SJSA1 (cell line): Measurements from ENCODE around the gene TUBD1. TPM values are rescaled to one million over a fixed set of nuclear protein-coding genes. Genes with fewer than 3 reads are reported as not detected.
"Not testable (repeated sequence)": the region's sequence is repeated elsewhere in the genome, so short reads cannot be mapped to it uniquely, and the experiment has no call there.

Experiments used
- DNase-seq, 2 experiments: peaks; one replicate each; pipeline ENCODE4 v3.0.0-alpha.2; 2015 to 2020; ENCODE audit warnings: low spot score in 2 of 2, low read depth in 1 of 2
- H3K27ac ChIP-seq: fragments of 250-450 bp; sonication (Bioruptor Pico); 2 replicates; pipeline ENCODE4 v1.5.1; 2020; ENCODE audit warnings: mild to moderate bottlenecking, moderate library complexity
- H3K27me3 ChIP-seq: fragments of 250-450 bp; sonication (Bioruptor Pico); replicated peaks from 2 replicates; pipeline ENCODE4 v1.5.1; 2020; ENCODE audit warnings: mild to moderate bottlenecking, moderate library complexity
- H3K36me3 ChIP-seq: fragments of 250-450 bp; sonication (Bioruptor Pico); 2 replicates; pipeline ENCODE4 v1.5.1; 2020; ENCODE audit warnings: mild to moderate bottlenecking
- H3K4me1 ChIP-seq: fragments of 250-450 bp; sonication (Bioruptor Pico); replicated peaks from 2 replicates; pipeline ENCODE4 v1.6.1; 2021; ENCODE audit warnings: mild to moderate bottlenecking
- H3K4me3 ChIP-seq: fragments of 250-450 bp; sonication (Bioruptor Pico); 2 replicates; pipeline ENCODE4 v1.5.1; 2020; ENCODE audit warnings: mild to moderate bottlenecking
- H3K9me3 ChIP-seq: fragments of 250-450 bp; sonication (Bioruptor Pico); replicated peaks from 2 replicates; pipeline ENCODE4 v1.5.1; 2020; ENCODE audit warnings: mild to moderate bottlenecking
- total RNA-seq: library from RNA; depleted of rRNA; stranded (reverse); fragments of >200 nt; shearing (Covaris generic); gene quantifications from 2 replicates; pipeline ENCODE4 v1.2.3, GENCODE V29; 2014

TUBD1 gene
- total RNA-seq, 1 experiment from 2014 or later = 12.7 TPM

- Histone ChIP-seq H3K27me3 (no peaks in the 10 kb centered on the region), H3K4me1 (peaks cover 53% of the 10 kb centered on the region), H3K9me3 (no peaks in the 10 kb centered on the region), H3K4me3 (no peak overlapping the region), H3K27ac (peak overlapping the region; percentile 18), H3K36me3 (peaks cover 13% of the 10 kb centered on the region)
- DNase-seq = peak in 1 of 2 experiments; percentile 72
Observed at GRCh38 chr17:59859444-59860025, 33.2 kb downstream of the TUBD1 start.

GRCh38 chr17:59858932-59859331 lies 33.8 kb downstream of the TUBD1 start:
- no peaks in the 10 kb centered on the region for H3K27me3 ChIP-seq
- H3K36me3 ChIP-seq = peaks cover 13% of the 10 kb centered on the region
- no peaks in the 10 kb centered on the region for H3K9me3 ChIP-seq
- peak overlapping the region; percentile 49 for H3K27ac ChIP-seq
- peaks cover 59% of the 10 kb centered on the region for H3K4me1 ChIP-seq
- no peak overlapping the region for H3K4me3 ChIP-seq
- DNase-seq = no peak

GRCh38 chr17:59858167-59858816 lies 34.5 kb downstream of the TUBD1 start:
- H3K36me3 ChIP-seq = peaks cover 12% of the 10 kb centered on the region
- peak overlapping the region; percentile 49 for H3K27ac ChIP-seq
- no peaks in the 10 kb centered on the region for H3K27me3 ChIP-seq
- no peak overlapping the region for H3K4me3 ChIP-seq
- no peaks in the 10 kb centered on the region for H3K9me3 ChIP-seq
- DNase-seq = peak in 1 of 2 experiments; percentile 34
- H3K4me1 ChIP-seq = peaks cover 66% of the 10 kb centered on the region

GRCh38 chr17:59856859-59857794 lies 35.6 kb downstream of the TUBD1 start:
- Histone ChIP-seq H3K36me3 (peaks cover 8% of the 10 kb centered on the region), H3K4me1 (peaks cover 77% of the 10 kb centered on the region), H3K27ac (peak overlapping the region; percentile 98), H3K9me3 (no peaks in the 10 kb centered on the region), H3K4me3 (no peak overlapping the region), H3K27me3 (no peaks in the 10 kb centered on the region)
- peak in 1 of 2 experiments; percentile 22 for DNase-seq

GRCh38 chr17:59853919-59854729 lies 38.6 kb downstream of the TUBD1 start:
- H3K27me3 ChIP-seq, H3K4me3 ChIP-seq, H3K9me3 ChIP-seq, H3K36me3 ChIP-seq: not testable (repeated sequence)
- Histone ChIP-seq H3K27ac (peak overlapping the region; percentile 98), H3K4me1 (peaks cover 76% of the 10 kb centered on the region)
- DNase-seq = peak in 1 of 2 experiments; percentile 64

GRCh38 chr17:59853168-59853918 lies 39.4 kb downstream of the TUBD1 start:
- no peak overlapping the region for H3K4me3 ChIP-seq
- no peaks in the 10 kb centered on the region for H3K27me3 ChIP-seq
- no peaks in the 10 kb centered on the region for H3K9me3 ChIP-seq
- peak; percentile 97 for DNase-seq
- peak overlapping the region; percentile 98 for H3K27ac ChIP-seq
- no peaks in the 10 kb centered on the region for H3K36me3 ChIP-seq
- H3K4me1 ChIP-seq = peaks cover 68% of the 10 kb centered on the region

- H3K36me3 ChIP-seq, H3K27me3 ChIP-seq, DNase-seq, H3K4me3 ChIP-seq, H3K9me3 ChIP-seq: not testable (repeated sequence)
- Histone ChIP-seq H3K27ac (peak overlapping the region; percentile 98), H3K4me1 (peaks cover 65% of the 10 kb centered on the region)
Observed at GRCh38 chr17:59852847-59853167, 39.9 kb downstream of the TUBD1 start.

GRCh38 chr17:59851439-59852375 lies 41.0 kb downstream of the TUBD1 start:
- H3K27me3 ChIP-seq = no peaks in the 10 kb centered on the region
- H3K4me3 ChIP-seq = no peak overlapping the region
- peaks cover 62% of the 10 kb centered on the region for H3K4me1 ChIP-seq
- DNase-seq = peak; percentile 79 to 92
- H3K27ac ChIP-seq = peak overlapping the region; percentile 98
- no peaks in the 10 kb centered on the region for H3K36me3 ChIP-seq
- H3K9me3 ChIP-seq = no peaks in the 10 kb centered on the region

- H3K27me3 ChIP-seq, H3K4me3 ChIP-seq, DNase-seq, H3K27ac ChIP-seq, H3K36me3 ChIP-seq, H3K9me3 ChIP-seq: not testable (repeated sequence)
- peaks cover 63% of the 10 kb centered on the region for H3K4me1 ChIP-seq
Observed at GRCh38 chr17:59850311-59850710, 42.4 kb downstream of the TUBD1 start.

- Histone ChIP-seq H3K36me3 (no peaks in the 10 kb centered on the region; the same call in 1 of the 2 replicates), H3K27me3 (peaks cover 5% of the 10 kb centered on the region), H3K4me1 (peaks cover 60% of the 10 kb centered on the region), H3K4me3 (no peak overlapping the region), H3K9me3 (peaks cover under 1% of the 10 kb centered on the region; the same call in 1 of the 2 replicates), H3K27ac (no peak overlapping the region)
- DNase-seq = no peak
Observed at GRCh38 chr17:59848778-59849177, 44.0 kb downstream of the TUBD1 start.

- Histone ChIP-seq H3K4me3 (no peak overlapping the region), H3K27ac (no peak overlapping the region), H3K4me1 (peaks cover 60% of the 10 kb centered on the region), H3K27me3 (peaks cover 10% of the 10 kb centered on the region), H3K36me3 (peaks cover 4% of the 10 kb centered on the region), H3K9me3 (peaks cover 5% of the 10 kb centered on the region; the same call in 1 of the 2 replicates)
- no peak for DNase-seq
Observed at GRCh38 chr17:59848385-59848668, 44.4 kb downstream of the TUBD1 start.
